Tracheal epithelial cell (primary cell): ENCODE results near the gene SLC17A1. TPM values are rescaled to one million over a fixed set of nuclear protein-coding genes. Genes with fewer than 3 reads are reported as not detected.

ENCODE experiments used
- total RNA-seq: library from RNA; depleted of rRNA; stranded (reverse); fragments of >200 nt; gene quantifications from 2 replicates; pipeline ENCODE4 v1.2.1, GENCODE V29; 2014

SLC17A1 gene
- 1.4 TPM in 1 of 2 replicates, not detected in the other for total RNA-seq

GRCh38 chr6:25831532-25832306, at the start of gene SLC17A1:
TSS of gene SLC17A1 (minus strand) at chr6:25832052. CDS start at chr6:25830557, 1,495 bp downstream.

GRCh38 chr6:25874118-25874517, 42.3 kb upstream of the SLC17A1 start, which contains the start of gene SLC17A3:
TSS of gene SLC17A3 (minus strand) at chr6:25874243. CDS start at chr6:25868387, 5,856 bp downstream.

GRCh38 chr6:25754535-25754934, 77.3 kb downstream of the SLC17A1 start, which contains the start of gene SLC17A4:
TSS of gene SLC17A4 (plus strand) at chr6:25754742. CDS start at chr6:25761963, 7,221 bp downstream.

Other genes starting within 250 kb of the SLC17A1 start
- not detected in 2 replicates for gene SCGN, start 179.8 kb downstream of the SLC17A1 start, total RNA-seq
- gene SLC17A4, start 77.3 kb downstream of the SLC17A1 start, total RNA-seq: under 0.01 TPM in 1 of 2 replicates, not detected in the other
- gene SLC17A3, start 42.2 kb upstream of the SLC17A1 start, total RNA-seq: 0.72 TPM in 1 of 2 replicates, not detected in the other
- gene SLC17A2, start 98.6 kb upstream of the SLC17A1 start, total RNA-seq: not detected in 2 replicates
- gene TRIM38, start 130.8 kb upstream of the SLC17A1 start, total RNA-seq: 4.0 and 4.3 TPM in 2 replicates